HG03039 (cell line): ENCODE measurements around the gene FOXO1.

ENCODE experiments used
- ATAC-seq: cut with Tn5 transposase; IDR thresholded peaks from one replicate; pipeline ENCODE4 v1.9.1; 2021; ENCODE audit warnings: mild to moderate bottlenecking, moderate library complexity; ENCODE audit not compliant: unreplicated experiment

FOXO1 gene

GRCh38 chr13:40666933-40667621 lies 636 bp upstream of the FOXO1 start:
- peak; percentile 15 for ATAC-seq

GRCh38 chr13:40665126-40666044 lies 1.1 kb downstream of the FOXO1 start:
- no peak for ATAC-seq

GRCh38 chr13:40664350-40665125 lies 1.9 kb downstream of the FOXO1 start:
- ATAC-seq: no peak

GRCh38 chr13:40664100-40664349 lies 2.4 kb downstream of the FOXO1 start:
- ATAC-seq: peak; percentile 19

GRCh38 chr13:40662866-40663265 lies 3.6 kb downstream of the FOXO1 start:
- no peak for ATAC-seq

GRCh38 chr13:40661875-40662665 lies 4.4 kb downstream of the FOXO1 start:
- no peak for ATAC-seq

- no peak for ATAC-seq
These were observed 5.7 kb downstream of the FOXO1 start for GRCh38 chr13:40660692-40661091.

- ATAC-seq: no peak
These were observed 6.2 kb downstream of the FOXO1 start for GRCh38 chr13:40660141-40660664.

GRCh38 chr13:40657951-40658350 lies 8.5 kb downstream of the FOXO1 start:
- ATAC-seq: no peak

- ATAC-seq: no peak
These were observed 9.1 kb downstream of the FOXO1 start for GRCh38 chr13:40657307-40657706.

- no peak for ATAC-seq
These were observed 10.1 kb downstream of the FOXO1 start for GRCh38 chr13:40656358-40656757.

- no peak for ATAC-seq
These were observed 12.7 kb downstream of the FOXO1 start for GRCh38 chr13:40653527-40654318.

GRCh38 chr13:40652588-40652940 lies 13.9 kb downstream of the FOXO1 start:
- ATAC-seq: no peak

- ATAC-seq: no peak
These were observed 14.4 kb downstream of the FOXO1 start for GRCh38 chr13:40651866-40652587.

GRCh38 chr13:40648841-40649240 lies 17.6 kb downstream of the FOXO1 start:
- no peak for ATAC-seq

- ATAC-seq: no peak
These were observed 18.4 kb downstream of the FOXO1 start for GRCh38 chr13:40648040-40648439.

- no peak for ATAC-seq
These were observed 21.4 kb downstream of the FOXO1 start for GRCh38 chr13:40644838-40645604.

- no peak for ATAC-seq
These were observed 25.5 kb downstream of the FOXO1 start for GRCh38 chr13:40640845-40641458.
